ENCODE measurements around the gene ELAVL3. TPM values are rescaled to one million over a fixed set of nuclear protein-coding genes. Genes with fewer than 3 reads are reported as not detected.

Gene ELAVL3
- 1.3 TPM in 1 of 2 replicates, not detected in the other for total RNA-seq (2014; rRNA removed; shearing (Covaris generic))

- peaks cover 42% of the 10 kb centered on the region for H3K27me3 ChIP-seq (replicated peaks)
Measured at GRCh38 chr19:11480715-11481533, at the start of gene ELAVL3. TSS of gene ELAVL3 (minus strand) at chr19:11481046. CDS start at chr19:11480608, 438 bp downstream.

GRCh38 chr19:11530432-11530831, 49.6 kb upstream of the ELAVL3 start:
- no peaks in the 10 kb centered on the region for H3K27me3 ChIP-seq (replicated peaks)
- no peak overlapping the region for H3K27ac ChIP-seq
- no peak for DNase-seq (ENCODE audit: low read depth in 1 of 2, low spot score in 2 of 2)

More at GRCh38 chr19:11480715-11481533, at the start of gene ELAVL3:
- no peak within 1 kb of the TSS for H3K27ac ChIP-seq
- H3K36me3 ChIP-seq, result 0 out of 2 replicates have a peak, but pooled peaks cover 3% of the 10 kb centered on the region
- no peak for DNase-seq (ENCODE audit: low read depth in 1 of 2, low spot score in 2 of 2)
- no peak within 1 kb of the TSS; the same call in 1 of the 2 replicates for H3K4me3 ChIP-seq
- H3K4me1 ChIP-seq (replicated peaks), result peaks cover 20% of the 10 kb centered on the region
- H3K9me3 ChIP-seq (replicated peaks), result peaks cover 10% of the 10 kb centered on the region

GRCh38 chr19:11528551-11529341, 47.9 kb upstream of the ELAVL3 start, which contains the start of gene ECSIT:
TSS of gene ECSIT (minus strand) at chr19:11529134. CDS start at chr19:11519170, 9,964 bp downstream.
- Histone ChIP-seq H3K36me3 (peaks cover under 1% of the 10 kb centered on the region), H3K27me3 (replicated peaks) (no peaks in the 10 kb centered on the region), H3K4me1 (replicated peaks) (peaks cover 37% of the 10 kb centered on the region), H3K4me3 (peak within 1 kb of the TSS; percentile 81), H3K9me3 (replicated peaks) (no peaks in the 10 kb centered on the region), H3K27ac (peak within 1 kb of the TSS; percentile 73)
- peak; percentile 99 for DNase-seq (ENCODE audit: low read depth in 1 of 2, low spot score in 2 of 2)

More at GRCh38 chr19:11530432-11530831, 49.6 kb upstream of the ELAVL3 start:
- H3K4me3 ChIP-seq, result no peak overlapping the region
- H3K36me3 ChIP-seq, result no peaks in the 10 kb centered on the region; the same call in 1 of the 2 replicates
- no peaks in the 10 kb centered on the region for H3K9me3 ChIP-seq (replicated peaks)
- peaks cover 41% of the 10 kb centered on the region for H3K4me1 ChIP-seq (replicated peaks)

- no peak for DNase-seq (ENCODE audit: low read depth in 1 of 2, low spot score in 2 of 2)
- H3K27ac ChIP-seq, result no peak overlapping the region
- no peak overlapping the region for H3K4me3 ChIP-seq
- peaks cover 10% of the 10 kb centered on the region for H3K36me3 ChIP-seq
- H3K27me3 ChIP-seq (replicated peaks), result no peaks in the 10 kb centered on the region
- no peaks in the 10 kb centered on the region for H3K9me3 ChIP-seq (replicated peaks)
- H3K4me1 ChIP-seq (replicated peaks), result no peaks in the 10 kb centered on the region
Measured at GRCh38 chr19:11519138-11519537, 38.3 kb upstream of the ELAVL3 start.

- peaks cover 10% of the 10 kb centered on the region for H3K36me3 ChIP-seq
- H3K27ac ChIP-seq, result no peak overlapping the region
- no peaks in the 10 kb centered on the region for H3K9me3 ChIP-seq (replicated peaks)
- H3K27me3 ChIP-seq (replicated peaks), result no peaks in the 10 kb centered on the region
- no peak for DNase-seq (ENCODE audit: low read depth in 1 of 2, low spot score in 2 of 2)
- no peak overlapping the region for H3K4me3 ChIP-seq
- H3K4me1 ChIP-seq (replicated peaks), result no peaks in the 10 kb centered on the region
Measured at GRCh38 chr19:11513946-11514345, 33.1 kb upstream of the ELAVL3 start.

- H3K9me3 ChIP-seq (replicated peaks), result no peaks in the 10 kb centered on the region
- H3K4me1 ChIP-seq (replicated peaks), result peaks cover 6% of the 10 kb centered on the region
- H3K27me3 ChIP-seq (replicated peaks), result no peaks in the 10 kb centered on the region
- no peak overlapping the region for H3K4me3 ChIP-seq
- H3K27ac ChIP-seq, result no peak overlapping the region
- DNase-seq (ENCODE audit: low read depth in 1 of 2, low spot score in 2 of 2), result no peak
- peaks cover 4% of the 10 kb centered on the region; the same call in 1 of the 2 replicates for H3K36me3 ChIP-seq
Measured at GRCh38 chr19:11510444-11510843, 29.6 kb upstream of the ELAVL3 start.

GRCh38 chr19:11507370-11508078, 26.7 kb upstream of the ELAVL3 start:
- Histone ChIP-seq H3K36me3 (peaks cover 7% of the 10 kb centered on the region; the same call in 1 of the 2 replicates), H3K4me3 (no peak overlapping the region), H3K27me3 (replicated peaks) (no peaks in the 10 kb centered on the region), H3K4me1 (replicated peaks) (peaks cover 11% of the 10 kb centered on the region), H3K27ac (no peak overlapping the region), H3K9me3 (replicated peaks) (no peaks in the 10 kb centered on the region)
- no peak for DNase-seq (ENCODE audit: low read depth in 1 of 2, low spot score in 2 of 2)

GRCh38 chr19:11506967-11507366, 26.1 kb upstream of the ELAVL3 start:
- DNase-seq (ENCODE audit: low read depth in 1 of 2, low spot score in 2 of 2), result no peak
- no peaks in the 10 kb centered on the region for H3K27me3 ChIP-seq (replicated peaks)

GRCh38 chr19:11506101-11506555, 25.3 kb upstream of the ELAVL3 start:
- no peak for DNase-seq (ENCODE audit: low read depth in 1 of 2, low spot score in 2 of 2)
- H3K36me3 ChIP-seq, result 0 out of 2 replicates have a peak, but pooled peaks cover 7% of the 10 kb centered on the region
- H3K27me3 ChIP-seq (replicated peaks), result no peaks in the 10 kb centered on the region
- H3K4me3 ChIP-seq, result peak overlapping the region; percentile 77
- peaks cover 11% of the 10 kb centered on the region for H3K4me1 ChIP-seq (replicated peaks)
- H3K27ac ChIP-seq, result peak overlapping the region; percentile 78
- H3K9me3 ChIP-seq (replicated peaks), result no peaks in the 10 kb centered on the region

More at GRCh38 chr19:11506967-11507366, 26.1 kb upstream of the ELAVL3 start:
- Histone ChIP-seq H3K36me3 (peaks cover 7% of the 10 kb centered on the region; the same call in 1 of the 2 replicates), H3K27ac (no peak overlapping the region), H3K4me3 (no peak overlapping the region), H3K4me1 (replicated peaks) (peaks cover 11% of the 10 kb centered on the region), H3K9me3 (replicated peaks) (no peaks in the 10 kb centered on the region)

GRCh38 chr19:11505504-11506100, 24.8 kb upstream of the ELAVL3 start, which contains the start of gene ZNF653:
TSS of gene ZNF653 (minus strand) at chr19:11505839. CDS start at chr19:11505786, 53 bp downstream.
- peak; percentile 94 to 96 for DNase-seq (ENCODE audit: low read depth in 1 of 2, low spot score in 2 of 2)

GRCh38 chr19:11505032-11505503, 24.2 kb upstream of the ELAVL3 start:
- Histone ChIP-seq H3K27ac (peak overlapping the region; percentile 78), H3K36me3 (0 out of 2 replicates have a peak, but pooled peaks cover 7% of the 10 kb centered on the region), H3K9me3 (replicated peaks) (no peaks in the 10 kb centered on the region), H3K4me1 (replicated peaks) (peaks cover 11% of the 10 kb centered on the region), H3K4me3 (peak overlapping the region; percentile 77), H3K27me3 (replicated peaks) (no peaks in the 10 kb centered on the region)
- DNase-seq (ENCODE audit: low read depth in 1 of 2, low spot score in 2 of 2), result peak; percentile 80 to 97

More at GRCh38 chr19:11505504-11506100, 24.8 kb upstream of the ELAVL3 start, which contains the start of gene ZNF653:
- peaks cover 11% of the 10 kb centered on the region for H3K4me1 ChIP-seq (replicated peaks)
- peak within 1 kb of the TSS; percentile 78 for H3K27ac ChIP-seq
- H3K9me3 ChIP-seq (replicated peaks), result no peaks in the 10 kb centered on the region
- H3K4me3 ChIP-seq, result peak within 1 kb of the TSS; percentile 77
- no peaks in the 10 kb centered on the region for H3K27me3 ChIP-seq (replicated peaks)
- 0 out of 2 replicates have a peak, but pooled peaks cover 7% of the 10 kb centered on the region for H3K36me3 ChIP-seq

GRCh38 chr19:11504502-11505031, 23.7 kb upstream of the ELAVL3 start:
- no peaks in the 10 kb centered on the region for H3K9me3 ChIP-seq (replicated peaks)
- no peaks in the 10 kb centered on the region for H3K27me3 ChIP-seq (replicated peaks)
- no peak for DNase-seq (ENCODE audit: low read depth in 1 of 2, low spot score in 2 of 2)
- H3K4me1 ChIP-seq (replicated peaks), result peaks cover 11% of the 10 kb centered on the region
- 0 out of 2 replicates have a peak, but pooled peaks cover 7% of the 10 kb centered on the region for H3K36me3 ChIP-seq
- peak overlapping the region; percentile 77 for H3K4me3 ChIP-seq
- no peak overlapping the region for H3K27ac ChIP-seq

Data from SJSA1 (cell line).